T-cell (primary cell): Measurements from ENCODE around the gene C2orf42. TPM values are rescaled to one million over a fixed set of nuclear protein-coding genes. Genes with fewer than 3 reads are reported as not detected.
"Not testable (repeated sequence)": the region's sequence is repeated elsewhere in the genome, so short reads cannot be mapped to it uniquely, and the experiment has no call there.

Experiments used
- ATAC-seq, 4 experiments: fragments of 200-7000 bp in 3 of 4; fragments of 150-1000 bp in 1 of 4; cut with Tn5 transposase; replicated peaks in 1 of 4; 1 replicate in 3 of 4; 2 replicates in 1 of 4; pipeline ENCODE4 v1.10.0; 2021; ENCODE audit warnings: moderate library complexity in 3 of 4, mild to moderate bottlenecking in 2 of 4, moderate number of reproducible peaks in 1 of 4
- CTCF ChIA-PET, 2 donors: fragments of 300-600 bp; sonication (Branson Sonifier 250); formaldehyde crosslinking; loops; one replicate each; lab custom pipeline; 2022; ENCODE audit warnings: antibody characterized with exemption in 2 of 2; lab: Charles Lee
- POLR2A ChIA-PET, 2 donors: fragments of 300-600 bp; sonication (Branson Sonifier 250); formaldehyde crosslinking; loops; one replicate each; lab custom pipeline; 2022; ENCODE audit warnings: antibody characterized with exemption in 2 of 2; lab: Charles Lee
- DNase-seq, 35 experiments: peaks; one replicate each; pipeline versions ENCODE4 v3.0.0 to v3.0.0-alpha.2; 2013 to 2023
- H3K27ac ChIP-seq: one replicate; pipeline ENCODE4 v1.5.1; 2013; ENCODE audit warnings: low read length
- H3K27me3 ChIP-seq, 2 experiments: replicated peaks in 1 of 2; 1 replicate in 1 of 2; 2 replicates in 1 of 2; pipeline versions ENCODE4 v1.6.1 to v1.7.0; 2013; ENCODE audit warnings: low read length in 1 of 2, mixed read lengths in 1 of 2; ENCODE audit not compliant: control insufficient read depth in 2 of 2, insufficient read depth in 2 of 2; ENCODE audit errors: extremely low read depth in 1 of 2
- H3K36me3 ChIP-seq, 2 donors: 1 replicate in 1 of 2; 2 replicates in 1 of 2; pipeline versions ENCODE4 v1.6.1 to v1.7.0; 2013; ENCODE audit warnings: low read length in 1 of 2; ENCODE audit not compliant: control insufficient read depth in 2 of 2, insufficient read depth in 1 of 2; ENCODE audit errors: extremely low read depth in 1 of 2
- H3K4me1 ChIP-seq, 2 experiments: 1 replicate in 1 of 2; 2 replicates in 1 of 2; pipeline versions ENCODE4 v1.6.1 to v1.7.0; 2013; ENCODE audit warnings: low read length in 2 of 2, mixed read lengths in 1 of 2; ENCODE audit not compliant: insufficient read depth in 2 of 2, control insufficient read depth in 1 of 2; ENCODE audit errors: extremely low read depth in 1 of 2
- H3K4me3 ChIP-seq, 2 donors: 1 replicate in 1 of 2; 2 replicates in 1 of 2; pipeline versions ENCODE4 v1.5.1 to v1.7.0; 2013; ENCODE audit warnings: mild to moderate bottlenecking in 2 of 2, low read length in 1 of 2, moderate library complexity in 1 of 2; ENCODE audit not compliant: control insufficient read depth in 1 of 2; ENCODE audit errors: extremely low read depth in 1 of 2
- H3K9me3 ChIP-seq: 2 replicates; pipeline ENCODE4 v1.7.0; 2013
- H3K27ac Mint-ChIP-seq, 2 donors: one replicate each; pipeline ENCODE4 v1.8.0; 2020 to 2021; ENCODE audit warnings: mild to moderate bottlenecking in 2 of 2, mixed read lengths in 2 of 2
- H3K27me3 Mint-ChIP-seq, 2 donors: one replicate each; pipeline ENCODE4 v1.8.0; 2021 to 2022; ENCODE audit warnings: mixed read lengths in 2 of 2
- H3K36me3 Mint-ChIP-seq: one replicate; pipeline ENCODE4 v1.8.0; 2021; ENCODE audit warnings: mixed read lengths
- H3K4me1 Mint-ChIP-seq, 3 donors: one replicate each; pipeline ENCODE4 v1.8.0; 2020 to 2022; ENCODE audit warnings: mixed read lengths in 3 of 3, mild to moderate bottlenecking in 1 of 3
- H3K4me3 Mint-ChIP-seq, 3 donors: one replicate each; pipeline ENCODE4 v1.8.0; 2020 to 2022; ENCODE audit warnings: mild to moderate bottlenecking in 3 of 3, mixed read lengths in 3 of 3, moderate library complexity in 3 of 3
- H3K9me3 Mint-ChIP-seq, 3 donors: one replicate each; pipeline ENCODE4 v1.8.0; 2020 to 2022; ENCODE audit warnings: mixed read lengths in 3 of 3
- WGBS: methylation state at CpG from one replicate; pipeline ENCODE4 v1.1.5; 2013; ENCODE audit warnings: missing lambda C conversion rate; ENCODE audit not compliant: insufficient coverage; 5-methylcytosine and 5-hydroxymethylcytosine counted together
- total RNA-seq, 35 experiments: library from RNA in 6 of 35; stranded (reverse) in 6 of 35; fragments of 120-200 nt in 1 of 35; gene quantifications; one replicate each; pipeline versions ENCODE4 v1.2.1 to v1.2.4 and lab custom pipeline; 2013 to 2026

Gene C2orf42
- total RNA-seq, 5 donors from 2014 or later (not counting 1 experiment from before 2014, with no cell fraction given): 23.3 to 45.9 (median 39.1) TPM

GRCh38 chr2:70141212-70141901, 49.5 kb downstream of the C2orf42 start:
- Mint-ChIP-seq H3K9me3 (peaks cover 0 to 3% (median 0%) of the 10 kb centered on the region in 3 donors), H3K4me3 (peak overlapping the region; percentile 80 to 94 (median 88)), H3K4me1 (peaks cover 66 to 81% (median 73%) of the 10 kb centered on the region in 3 donors), H3K27ac (peak overlapping the region; percentile 100), H3K27me3 (no peaks in the 10 kb centered on the region), H3K36me3 (no peaks in the 10 kb centered on the region)
- Histone ChIP-seq H3K9me3 (no peaks in the 10 kb centered on the region), H3K27ac (peak overlapping the region; percentile 97), H3K27me3 (no peaks in the 10 kb centered on the region), H3K36me3 (no peaks in the 10 kb centered on the region), H3K4me1 (peaks cover 41 to 66% of the 10 kb centered on the region in 2 experiments), H3K4me3 (peak overlapping the region; percentile 29 to 50)
- CTCF ChIA-PET: interaction anchor here (0.8 to 3.0 kb wide), 7 partner anchors 19 to 228 kb away, joined by 3 to 35 read pairs (median 4); partner anchors contain the start of gene MXD1 (in 1 of the 2)
- POLR2A ChIA-PET: interaction anchor here in 1 of 2 donors (0.8 to 3.2 kb wide), 2 partner anchors 17 to 227 kb away, joined by 6 to 26 read pairs; partner anchors contain the start of gene MXD1
- peak; percentile 7 to 24 (median 11) for ATAC-seq
- WGBS: 21% methylated on average over 8 of the region's 14 CpGs
- peak in 33 of 35 experiments; percentile 50 to 84 (median 64) for DNase-seq

DNA sequence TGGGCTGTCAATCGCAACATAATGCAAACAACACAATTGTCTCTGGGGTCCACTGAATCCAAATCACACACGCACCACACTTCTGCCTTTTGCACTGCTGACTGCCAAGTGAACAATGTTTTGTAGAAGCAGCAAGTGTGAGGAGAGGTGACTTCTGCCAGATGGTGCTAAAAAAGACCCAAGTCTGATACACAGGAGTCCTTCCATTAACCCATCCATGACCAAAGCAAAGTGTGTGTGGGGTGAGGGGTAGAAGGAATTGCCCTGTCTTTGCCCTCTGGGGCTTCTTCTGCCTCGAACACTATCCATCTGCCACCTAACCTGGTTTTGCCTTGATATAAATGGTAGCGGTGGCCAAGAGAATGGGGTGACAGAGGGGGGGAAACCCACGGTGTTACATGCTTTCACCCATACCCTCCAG, 50.0 kb downstream of the C2orf42 start:
- no CpG with 5 or more reads among the region's 5 CpGs for WGBS

GRCh38 chr2:70134323-70134983, 56.4 kb downstream of the C2orf42 start:
- not testable (repeated sequence) for H3K27me3 ChIP-seq, H3K36me3 Mint-ChIP-seq, ATAC-seq, DNase-seq, H3K9me3 ChIP-seq, H3K36me3 ChIP-seq, H3K27me3 Mint-ChIP-seq, H3K9me3 Mint-ChIP-seq, H3K4me3 ChIP-seq
- Mint-ChIP-seq H3K4me1 (peaks cover 89 to 90% (median 89%) of the 10 kb centered on the region in 3 donors), H3K27ac (peak overlapping the region; percentile 99 to 100), H3K4me3 (peak overlapping the region in 1 of 3 donors; percentile 83)
- ChIA-PET CTCF (interaction anchor here (0.5 to 2.8 kb wide), 6 partner anchors 10 to 137 kb away, joined by 4 to 15 read pairs (median 6); no protein-coding TSS in a partner anchor), POLR2A (interaction anchor here (0.5 to 3.1 kb wide), 6 partner anchors 8 to 66 kb away, joined by 3 to 18 read pairs (median 5); no protein-coding TSS in a partner anchor)
- 100% methylated on average over 3 of the region's 10 CpGs for WGBS
- H3K4me1 ChIP-seq: peaks cover 62 to 97% of the 10 kb centered on the region in 2 experiments
- peak overlapping the region; percentile 89 for H3K27ac ChIP-seq

More for the DNA sequence above, 50.0 kb downstream of the C2orf42 start:
- Histone ChIP-seq H3K27ac (peak overlapping the region; percentile 97), H3K9me3 (no peaks in the 10 kb centered on the region), H3K4me3 (peak overlapping the region in 1 of 2 donors; percentile 29), H3K4me1 (peaks cover 41 to 72% of the 10 kb centered on the region in 2 experiments), H3K36me3 (no peaks in the 10 kb centered on the region), H3K27me3 (no peaks in the 10 kb centered on the region)
- ChIA-PET CTCF (interaction anchor here (0.8 to 1.3 kb wide), 4 partner anchors 18 to 70 kb away, joined by 3 to 6 read pairs (median 3); no protein-coding TSS in a partner anchor), POLR2A (interaction anchor here in 1 of 2 donors (0.7 to 0.8 kb wide), 2 partner anchors 16 to 213 kb away, joined by 4 to 6 read pairs; no protein-coding TSS in a partner anchor)
- Mint-ChIP-seq H3K27me3 (no peaks in the 10 kb centered on the region), H3K36me3 (no peaks in the 10 kb centered on the region), H3K9me3 (peaks cover 0 to 3% (median 0%) of the 10 kb centered on the region in 3 donors), H3K27ac (peak overlapping the region; percentile 100), H3K4me3 (peak overlapping the region; percentile 80 to 94 (median 88)), H3K4me1 (peaks cover 66 to 81% (median 78%) of the 10 kb centered on the region in 3 donors)
- ATAC-seq: no peak
- DNase-seq: peak in 1 of 35 experiments; percentile 50

DNA sequence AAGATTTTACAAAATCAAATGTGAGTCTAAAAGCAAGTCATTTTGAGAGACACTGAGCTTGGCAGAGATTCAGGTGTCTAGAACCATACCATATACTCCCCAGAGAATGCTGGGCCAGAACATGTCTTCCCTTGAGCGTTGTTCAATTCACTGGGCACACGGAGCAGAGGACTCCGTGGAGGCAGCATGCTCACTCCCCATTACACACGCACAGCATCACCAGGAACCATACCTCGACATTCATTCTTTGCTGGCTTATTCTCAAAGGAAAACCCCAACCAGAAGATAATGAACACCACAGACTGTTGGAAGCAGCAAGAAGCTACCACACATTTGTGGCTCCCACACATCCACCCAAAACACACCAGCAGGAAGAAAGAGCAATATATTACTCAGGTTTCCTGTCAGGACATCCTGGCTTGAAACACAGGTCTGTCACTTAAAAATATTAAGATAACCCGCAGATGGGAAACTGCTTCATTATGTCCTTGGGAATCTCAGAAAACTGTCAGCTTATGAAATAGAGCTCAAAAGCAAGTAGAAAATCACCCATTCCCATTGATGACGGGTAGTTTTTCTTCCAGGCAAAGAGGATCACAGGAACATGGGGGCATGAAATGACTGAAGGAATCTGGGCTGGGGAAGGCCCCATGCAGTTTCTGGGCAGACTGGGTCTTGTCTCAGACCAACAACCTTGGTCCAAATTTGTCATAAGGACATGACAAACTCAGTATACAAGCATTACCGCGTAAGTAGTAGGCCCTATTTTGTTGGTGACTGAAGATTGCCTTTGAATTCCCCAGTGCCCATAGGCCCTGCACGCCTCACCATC, 57.1 kb downstream of the C2orf42 start:
- H3K27me3 Mint-ChIP-seq: no peaks in the 10 kb centered on the region
- H3K27me3 ChIP-seq: no peaks in the 10 kb centered on the region
- peak overlapping the region; percentile 89 for H3K27ac ChIP-seq
- peak in 7 of 35 experiments; percentile 17 to 73 (median 28) for DNase-seq
- POLR2A ChIA-PET: interaction anchor here (0.5 to 3.1 kb wide), 12 partner anchors 8 to 220 kb away, joined by 3 to 18 read pairs (median 4); partner anchors contain the start of gene MXD1 (in 1 of the 2)
- H3K4me3 ChIP-seq: no peak overlapping the region
- H3K36me3 Mint-ChIP-seq: no peaks in the 10 kb centered on the region
- H3K4me1 ChIP-seq: peaks cover 60 to 92% of the 10 kb centered on the region in 2 experiments
- peak in 1 of 4 experiments; percentile 25 for ATAC-seq
- H3K4me3 Mint-ChIP-seq: peak overlapping the region; percentile 60 to 89 (median 83)
- WGBS: 10% methylated on average over 5 of the region's 10 CpGs
- H3K9me3 Mint-ChIP-seq: peaks cover 0 to 3% (median 0%) of the 10 kb centered on the region in 3 donors
- CTCF ChIA-PET: interaction anchor here (0.5 to 2.8 kb wide), 9 partner anchors 9 to 68 kb away, joined by 3 to 15 read pairs (median 5); no protein-coding TSS in a partner anchor
- H3K27ac Mint-ChIP-seq: peak overlapping the region; percentile 99 to 100
- H3K36me3 ChIP-seq: no peaks in the 10 kb centered on the region
- H3K9me3 ChIP-seq: no peaks in the 10 kb centered on the region
- peaks cover 84 to 88% (median 85%) of the 10 kb centered on the region in 3 donors for H3K4me1 Mint-ChIP-seq

- peaks cover 58 to 91% of the 10 kb centered on the region in 2 experiments for H3K4me1 ChIP-seq
- DNase-seq (no peak), ATAC-seq (no peak)
- peak overlapping the region; percentile 82 to 89 (median 83) for H3K4me3 Mint-ChIP-seq
- H3K27ac Mint-ChIP-seq: peak overlapping the region; percentile 99 to 100
- no peaks in the 10 kb centered on the region for H3K36me3 Mint-ChIP-seq
- peak overlapping the region; percentile 89 for H3K27ac ChIP-seq
- no peaks in the 10 kb centered on the region for H3K9me3 ChIP-seq
- ChIA-PET POLR2A (interaction anchor here (0.6 to 3.1 kb wide), 8 partner anchors 8 to 245 kb away, joined by 3 to 18 read pairs (median 4); partner anchors contain the start of gene MXD1 (in 1 of the 2)), CTCF (interaction anchor here (0.6 to 2.8 kb wide), 10 partner anchors 9 to 48 kb away, joined by 3 to 15 read pairs (median 4); no protein-coding TSS in a partner anchor)
- H3K36me3 ChIP-seq: no peaks in the 10 kb centered on the region
- H3K27me3 ChIP-seq: no peaks in the 10 kb centered on the region
- H3K4me3 ChIP-seq: peak overlapping the region; percentile 42 to 47
- no CpG with 5 or more reads among the region's 1 CpG for WGBS
- H3K9me3 Mint-ChIP-seq: peaks cover 0 to 3% (median 0%) of the 10 kb centered on the region in 3 donors
- no peaks in the 10 kb centered on the region for H3K27me3 Mint-ChIP-seq
- peaks cover 85 to 88% (median 85%) of the 10 kb centered on the region in 3 donors for H3K4me1 Mint-ChIP-seq
Measured at GRCh38 chr2:70133127-70133452, 57.7 kb downstream of the C2orf42 start.
